ENCODE results near the gene TTN. TPM values are rescaled to one million over a fixed set of nuclear protein-coding genes. Genes with fewer than 3 reads are reported as not detected.

Gene TTN
- total RNA-seq, 6 donors from 2014 or later: 13.8 to 895 (median 119) TPM

DNA sequence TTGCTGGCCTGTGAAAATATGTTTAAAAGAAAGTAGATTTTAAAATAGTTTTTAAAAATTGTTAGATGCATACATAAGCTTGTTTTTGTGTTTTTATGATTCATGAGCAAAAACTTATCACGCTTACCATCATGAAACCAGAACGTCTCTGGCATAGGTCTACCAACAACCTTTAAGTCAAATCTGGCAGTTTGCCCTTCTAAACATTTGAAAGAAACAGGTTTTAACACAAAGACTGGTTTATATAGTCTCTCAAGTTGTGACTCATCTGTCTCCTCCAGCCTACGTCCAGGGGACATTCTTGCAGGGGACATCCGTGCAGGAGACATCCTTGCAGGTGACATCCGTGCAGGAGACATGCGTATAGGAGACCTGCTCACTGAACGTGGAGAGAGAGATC is 29.6 kb downstream of the TTN start:
- no peak for DNase-seq
- H3K4me1 ChIP-seq: no peaks in the 10 kb centered on the region
- WGBS, 2 donors: 78 to 90% methylated on average over 7 of the region's 7 CpGs
- H3K27ac ChIP-seq: no peak overlapping the region
- no peaks in the 10 kb centered on the region for H3K27me3 ChIP-seq
- peaks cover 0 to 10% (median 0%) of the 10 kb centered on the region in 4 donors for H3K36me3 ChIP-seq
- no peak for ATAC-seq (ENCODE audit: low FRiP score in 2 of 2)
- H3K4me3 ChIP-seq: no peak overlapping the region
- H3K9me3 ChIP-seq: no peaks in the 10 kb centered on the region
- TF ChIP-seq CTCF (IDR thresholded peaks at IDR 0.05): no peak
- no peak for TF ChIP-seq POLR2A (IDR thresholded peaks at IDR 0.05)
- TF ChIP-seq POLR2AphosphoS5 (IDR thresholded peaks at IDR 0.05): no peak
- no peak for TF ChIP-seq EP300 (IDR thresholded peaks at IDR 0.05)

DNA sequence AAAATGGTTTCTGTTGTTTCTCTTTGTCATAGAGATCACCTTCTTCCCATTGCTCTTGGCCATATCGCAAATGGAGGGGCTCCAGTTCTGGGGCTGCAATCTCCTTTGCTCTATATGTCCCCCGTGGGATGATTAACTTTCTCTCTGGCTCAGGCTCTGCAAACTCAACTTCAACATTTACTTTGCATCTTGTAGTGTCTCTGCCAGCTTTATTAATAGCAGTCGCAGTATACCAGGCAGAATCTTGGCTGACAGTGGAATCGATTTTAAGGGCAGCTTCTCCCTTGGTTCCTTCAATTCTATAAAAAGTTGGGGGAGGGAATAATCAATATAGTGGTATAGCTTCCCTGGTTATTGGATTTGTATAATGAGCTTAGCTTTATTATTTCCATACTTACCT is 30.5 kb downstream of the TTN start:
- no peak overlapping the region for H3K27ac ChIP-seq
- WGBS, 2 donors: 94 to 95% methylated on average over 4 of the region's 4 CpGs
- no peaks in the 10 kb centered on the region for H3K9me3 ChIP-seq
- no peak for ATAC-seq (ENCODE audit: low FRiP score in 2 of 2)
- no peak for DNase-seq
- no peak overlapping the region for H3K4me3 ChIP-seq
- TF ChIP-seq POLR2A (IDR thresholded peaks at IDR 0.05): no peak
- no peak for TF ChIP-seq EP300 (IDR thresholded peaks at IDR 0.05)
- no peak for TF ChIP-seq CTCF (IDR thresholded peaks at IDR 0.05)
- no peak for TF ChIP-seq POLR2AphosphoS5 (IDR thresholded peaks at IDR 0.05)
- no peaks in the 10 kb centered on the region for H3K27me3 ChIP-seq
- H3K4me1 ChIP-seq: no peaks in the 10 kb centered on the region
- H3K36me3 ChIP-seq: peaks cover 0 to 3% (median 0%) of the 10 kb centered on the region in 4 donors

- DNase-seq (no peak), ATAC-seq (ENCODE audit: low FRiP score in 2 of 2) (no peak)
- Histone ChIP-seq H3K27me3 (no peaks in the 10 kb centered on the region), H3K4me1 (no peaks in the 10 kb centered on the region), H3K36me3 (peaks cover 0 to 3% (median 0%) of the 10 kb centered on the region in 4 donors), H3K4me3 (no peak overlapping the region), H3K27ac (no peak overlapping the region), H3K9me3 (no peaks in the 10 kb centered on the region)
- 96 to 98% methylated on average over 7 of the region's 7 CpGs for WGBS, 2 donors
- TF ChIP-seq POLR2AphosphoS5 (IDR thresholded peaks at IDR 0.05) (no peak), EP300 (IDR thresholded peaks at IDR 0.05) (no peak), CTCF (IDR thresholded peaks at IDR 0.05) (no peak), POLR2A (IDR thresholded peaks at IDR 0.05) (no peak)
Measured at GRCh38 chr2:178775975-178776374, 31.2 kb downstream of the TTN start.

DNA sequence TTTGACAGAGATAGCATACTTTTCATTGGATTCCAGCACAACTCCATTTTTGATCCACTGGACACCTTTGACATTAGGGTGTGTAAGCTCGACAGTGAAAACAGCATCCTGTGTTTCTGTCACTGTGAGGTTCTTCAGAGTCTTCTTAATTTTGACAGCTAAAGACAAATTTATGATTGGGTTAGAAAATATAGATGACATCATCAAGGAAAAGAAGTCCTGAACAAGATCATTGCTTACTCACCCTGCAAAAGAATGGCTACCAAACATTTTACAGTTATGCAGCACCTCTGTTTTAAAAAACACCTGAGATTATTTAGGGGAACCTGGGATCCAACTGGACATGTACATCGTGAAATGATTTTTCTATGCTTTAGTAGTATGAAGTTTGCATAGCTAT is 36.7 kb downstream of the TTN start:
- 82 to 95% methylated on average over 2 of the region's 2 CpGs for WGBS, 2 donors
- Histone ChIP-seq H3K36me3 (peaks cover 0 to 4% (median 0%) of the 10 kb centered on the region in 4 donors), H3K4me3 (no peak overlapping the region), H3K9me3 (no peaks in the 10 kb centered on the region), H3K27me3 (no peaks in the 10 kb centered on the region), H3K27ac (no peak overlapping the region), H3K4me1 (no peaks in the 10 kb centered on the region)
- no peak for TF ChIP-seq POLR2AphosphoS5 (IDR thresholded peaks at IDR 0.05)
- no peak for TF ChIP-seq CTCF (IDR thresholded peaks at IDR 0.05)
- TF ChIP-seq POLR2A (IDR thresholded peaks at IDR 0.05): no peak
- TF ChIP-seq EP300 (IDR thresholded peaks at IDR 0.05): no peak
- DNase-seq (no peak), ATAC-seq (ENCODE audit: low FRiP score in 2 of 2) (no peak)

Data from upper lobe of left lung (tissue), 6 donors.